NB4 (cell line): ENCODE results near the gene NFATC2IP.

Source experiments
- DNase-seq: peaks from one replicate; pipeline ENCODE4 v3.0.0; 2010; ENCODE audit warnings: low read depth
- H3K4me3 ChIP-seq: one replicate; pipeline ENCODE4 v1.5.1; 2011; ENCODE audit warnings: mild to moderate bottlenecking, low read depth, low read length, moderate library complexity
- MYC ChIP-seq: IDR thresholded peaks from 2 replicates; pipeline ENCODE4 v1.6.1; 2011; ENCODE audit warnings: low read depth, low read length
- POLR2A ChIP-seq: IDR thresholded peaks from 2 replicates; pipeline ENCODE4 v1.6.1; 2011; ENCODE audit warnings: mild to moderate bottlenecking; ENCODE audit not compliant: insufficient read length; ENCODE audit errors: extremely low read depth
- TF ChIP-seq, protein P1 (sequence below): IDR thresholded peaks from one replicate; pipeline ENCODE4 v1.5.1; 2012; ENCODE audit warnings: low read depth, low read length
- TF ChIP-seq, protein P2 (sequence below): IDR thresholded peaks from 2 replicates; pipeline ENCODE4 v1.6.1; 2011; ENCODE audit warnings: low read depth, low read length

The NFATC2IP gene

DNA sequence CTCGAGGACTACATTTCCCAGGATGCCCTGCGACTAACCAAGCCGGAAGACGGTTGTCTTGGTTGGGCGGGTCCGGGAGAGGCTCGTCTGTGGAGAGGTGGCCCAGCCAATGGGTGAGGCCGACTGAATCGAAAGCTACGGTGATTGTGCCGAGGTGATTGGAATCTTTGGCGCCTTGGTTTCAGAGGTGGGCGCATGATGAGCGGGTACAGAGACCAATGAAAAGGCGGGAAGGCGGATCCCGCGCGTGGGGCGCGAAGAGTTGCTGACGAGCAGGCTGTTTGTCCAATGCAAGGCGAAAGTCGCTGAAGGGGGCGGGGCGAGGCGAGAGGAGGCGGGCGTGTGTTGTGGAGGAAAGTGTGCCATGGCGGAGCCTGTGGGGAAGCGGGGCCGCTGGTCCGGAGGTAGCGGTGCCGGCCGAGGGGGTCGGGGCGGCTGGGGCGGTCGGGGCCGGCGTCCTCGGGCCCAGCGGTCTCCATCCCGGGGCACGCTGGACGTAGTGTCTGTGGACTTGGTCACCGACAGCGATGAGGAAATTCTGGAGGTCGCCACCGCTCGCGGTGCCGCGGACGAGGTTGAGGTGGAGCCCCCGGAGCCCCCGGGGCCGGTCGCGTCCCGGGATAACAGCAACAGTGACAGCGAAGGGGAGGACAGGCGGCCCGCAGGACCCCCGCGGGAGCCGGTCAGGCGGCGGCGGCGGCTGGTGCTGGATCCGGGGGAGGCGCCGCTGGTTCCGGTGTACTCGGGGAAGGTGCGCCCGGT is at the start of gene NFATC2IP:
Gene NFATC2IP, plus strand, starts transcription at position 290 of the 762 bp plus-strand sequence. Its CDS starts 75 bp downstream, at position 365.
- peak within 1 kb of the TSS; percentile 88 for H3K4me3 ChIP-seq
- TF ChIP-seq, protein P1, sequence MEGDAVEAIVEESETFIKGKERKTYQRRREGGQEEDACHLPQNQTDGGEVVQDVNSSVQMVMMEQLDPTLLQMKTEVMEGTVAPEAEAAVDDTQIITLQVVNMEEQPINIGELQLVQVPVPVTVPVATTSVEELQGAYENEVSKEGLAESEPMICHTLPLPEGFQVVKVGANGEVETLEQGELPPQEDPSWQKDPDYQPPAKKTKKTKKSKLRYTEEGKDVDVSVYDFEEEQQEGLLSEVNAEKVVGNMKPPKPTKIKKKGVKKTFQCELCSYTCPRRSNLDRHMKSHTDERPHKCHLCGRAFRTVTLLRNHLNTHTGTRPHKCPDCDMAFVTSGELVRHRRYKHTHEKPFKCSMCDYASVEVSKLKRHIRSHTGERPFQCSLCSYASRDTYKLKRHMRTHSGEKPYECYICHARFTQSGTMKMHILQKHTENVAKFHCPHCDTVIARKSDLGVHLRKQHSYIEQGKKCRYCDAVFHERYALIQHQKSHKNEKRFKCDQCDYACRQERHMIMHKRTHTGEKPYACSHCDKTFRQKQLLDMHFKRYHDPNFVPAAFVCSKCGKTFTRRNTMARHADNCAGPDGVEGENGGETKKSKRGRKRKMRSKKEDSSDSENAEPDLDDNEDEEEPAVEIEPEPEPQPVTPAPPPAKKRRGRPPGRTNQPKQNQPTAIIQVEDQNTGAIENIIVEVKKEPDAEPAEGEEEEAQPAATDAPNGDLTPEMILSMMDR = no peak
- TF ChIP-seq POLR2A (peak; percentile 76), MYC (peak; percentile 48)
- TF ChIP-seq, protein P2, sequence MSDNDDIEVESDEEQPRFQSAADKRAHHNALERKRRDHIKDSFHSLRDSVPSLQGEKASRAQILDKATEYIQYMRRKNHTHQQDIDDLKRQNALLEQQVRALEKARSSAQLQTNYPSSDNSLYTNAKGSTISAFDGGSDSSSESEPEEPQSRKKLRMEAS = 0 out of 2 replicates have a peak, but pooled peaks have one; percentile 35
- peak; percentile 99 for DNase-seq

DNA sequence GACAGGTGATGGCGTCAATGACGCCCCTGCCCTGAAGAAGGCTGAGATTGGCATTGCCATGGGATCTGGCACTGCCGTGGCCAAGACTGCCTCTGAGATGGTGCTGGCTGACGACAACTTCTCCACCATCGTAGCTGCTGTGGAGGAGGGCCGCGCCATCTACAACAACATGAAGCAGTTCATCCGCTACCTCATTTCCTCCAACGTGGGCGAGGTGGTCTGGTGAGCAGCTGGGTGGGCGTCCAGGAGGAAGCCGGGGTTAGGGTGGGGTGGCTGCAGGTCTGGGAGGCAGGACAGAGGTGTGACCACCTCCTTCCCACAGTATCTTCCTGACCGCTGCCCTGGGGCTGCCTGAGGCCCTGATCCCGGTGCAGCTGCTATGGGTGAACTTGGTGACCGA is 48.9 kb upstream of the NFATC2IP start:
- TF ChIP-seq, protein P1 = no peak
- TF ChIP-seq POLR2A (no peak), MYC (no peak)
- TF ChIP-seq, protein P2 = no peak
- no peak overlapping the region for H3K4me3 ChIP-seq
- DNase-seq = no peak

DNA sequence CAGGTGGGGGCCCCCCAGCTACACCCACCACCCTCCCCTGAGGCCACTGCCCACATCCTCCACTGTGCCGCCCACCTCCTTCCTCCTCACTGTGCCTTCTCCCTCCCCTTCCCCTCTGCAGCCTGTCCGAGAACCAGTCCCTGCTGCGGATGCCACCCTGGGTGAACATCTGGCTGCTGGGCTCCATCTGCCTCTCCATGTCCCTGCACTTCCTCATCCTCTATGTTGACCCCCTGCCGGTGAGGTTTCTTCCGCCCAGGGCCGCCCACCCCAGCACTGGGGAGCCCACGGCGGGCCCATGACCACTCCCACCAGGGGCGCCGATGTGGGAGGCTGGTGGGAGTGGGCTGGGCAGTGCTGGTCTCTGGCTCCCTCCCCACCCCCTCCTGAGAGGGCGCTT is 47.8 kb upstream of the NFATC2IP start:
- peak; percentile 68 for DNase-seq
- H3K4me3 ChIP-seq = no peak overlapping the region
- TF ChIP-seq POLR2A = no peak
- no peak for TF ChIP-seq MYC
- TF ChIP-seq, protein P1 = no peak
- TF ChIP-seq, protein P2 = no peak

DNA sequence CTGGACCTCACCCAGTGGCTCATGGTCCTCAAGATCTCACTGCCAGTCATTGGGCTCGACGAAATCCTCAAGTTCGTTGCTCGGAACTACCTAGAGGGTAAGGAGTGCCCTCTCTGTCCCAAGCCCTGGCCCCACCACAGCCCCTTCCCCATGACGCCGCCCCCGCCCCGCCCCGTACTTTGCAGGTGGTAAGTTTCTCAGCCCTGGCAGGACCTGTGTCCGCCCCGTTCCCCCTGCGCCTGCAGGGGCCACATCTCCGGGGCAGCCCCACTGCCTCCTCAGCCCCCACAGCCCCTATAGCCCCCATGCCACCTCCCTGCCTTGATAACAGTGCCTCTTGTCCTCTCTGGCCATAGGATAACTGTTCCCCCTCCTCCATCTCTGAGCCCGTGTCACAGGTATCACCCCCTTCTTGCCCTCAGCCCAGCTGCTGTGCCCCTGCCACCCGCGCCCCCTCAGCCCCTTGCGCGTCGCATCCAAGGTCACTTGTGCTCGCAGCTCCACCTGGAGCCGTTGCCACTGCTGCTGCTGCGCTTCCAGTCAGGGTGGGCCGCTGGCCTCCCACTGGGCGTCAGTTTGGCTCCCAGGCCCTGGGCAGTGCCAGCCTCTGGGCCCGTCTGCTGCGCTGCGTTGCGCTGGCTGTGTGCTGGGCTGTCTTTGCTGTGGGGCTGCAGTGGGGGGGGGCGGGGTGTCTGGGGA is 47.2 kb upstream of the NFATC2IP start:
- DNase-seq = no peak
- TF ChIP-seq, protein P1 = no peak
- TF ChIP-seq POLR2A (no peak), MYC (no peak)
- TF ChIP-seq, protein P2 = no peak
- H3K4me3 ChIP-seq = no peak overlapping the region

DNA sequence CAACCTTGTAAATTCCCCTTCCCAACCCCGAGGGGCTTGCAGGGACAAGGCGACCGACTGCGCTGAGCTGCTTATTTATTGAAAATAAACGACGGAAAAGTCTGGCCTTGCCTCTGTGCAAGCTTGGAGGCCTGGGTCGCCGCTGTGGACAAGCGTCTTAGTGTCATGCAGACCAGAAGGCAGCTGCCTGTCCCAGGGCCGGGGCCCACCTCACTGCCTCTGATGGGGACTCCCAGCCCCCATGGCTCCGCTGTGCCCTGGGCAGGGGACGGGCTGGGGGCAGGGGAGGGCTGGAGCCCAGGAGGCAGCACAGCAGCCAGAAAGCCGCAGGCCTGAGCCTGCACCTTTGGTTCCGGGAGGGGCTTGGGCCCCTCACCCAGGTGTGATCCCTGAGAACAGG is 46.4 kb upstream of the NFATC2IP start:
- no peak overlapping the region for H3K4me3 ChIP-seq
- no peak for DNase-seq
- TF ChIP-seq, protein P2 = no peak

DNA sequence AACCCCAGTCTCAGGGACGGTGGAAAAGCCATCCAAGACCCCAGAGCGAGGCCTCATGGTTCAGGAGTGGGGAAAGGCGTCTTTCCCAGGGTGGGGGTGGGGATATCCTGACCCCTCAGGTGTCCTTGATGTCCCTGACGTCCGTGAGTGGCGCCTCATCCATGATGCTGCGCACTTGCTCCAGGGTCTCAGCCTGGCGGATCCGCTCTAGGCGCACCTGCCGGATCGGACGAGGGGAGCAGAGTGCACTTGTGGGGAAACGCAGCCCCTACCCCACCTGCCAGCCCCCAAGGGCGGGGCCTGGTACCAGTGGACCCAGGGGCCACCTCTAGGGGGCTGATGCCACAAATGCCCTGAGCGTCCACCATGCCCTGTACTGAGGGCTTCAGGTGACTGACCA is 45.9 kb upstream of the NFATC2IP start:
- no peak overlapping the region for H3K4me3 ChIP-seq
- DNase-seq = no peak
- TF ChIP-seq, protein P1 = no peak
- TF ChIP-seq MYC = no peak
- TF ChIP-seq POLR2A = no peak
- TF ChIP-seq, protein P2 = no peak
